NCI-H510A treated with DMSO at 0.1 percent for 48 hours (cell line): Measurements from ENCODE around the gene SMARCA4.
A peak's percentile ranks its signal among the peaks of the same experiment; 100 is the strongest.

Experiments used
- DNase-seq: peaks from one replicate; lab custom pipeline; 2025; lab: John Stamatoyannopoulos, UW

Gene SMARCA4

GRCh38 chr19:10960314-10961072 is at the start of gene SMARCA4:
SMARCA4 (plus strand) TSS chr19:10961030; CDS start chr19:10984152, 23,122 bp downstream.
- peak; percentile 98 for DNase-seq

GRCh38 chr19:10911579-10912363 is 49.1 kb upstream of the SMARCA4 start:
- DNase-seq = no peak

- no peak for DNase-seq
Measured at GRCh38 chr19:10912619-10913018, 48.2 kb upstream of the SMARCA4 start.

- DNase-seq = no peak
Measured at GRCh38 chr19:10913716-10914340, 47.0 kb upstream of the SMARCA4 start.

GRCh38 chr19:10915130-10916091 is 45.4 kb upstream of the SMARCA4 start:
- no peak for DNase-seq

GRCh38 chr19:10916602-10917001 is 44.2 kb upstream of the SMARCA4 start:
- DNase-seq = no peak

- DNase-seq = peak; percentile 33
Measured at GRCh38 chr19:10918359-10918758, 42.5 kb upstream of the SMARCA4 start.

- DNase-seq = peak; percentile 86
Measured at GRCh38 chr19:10919352-10920287, 41.2 kb upstream of the SMARCA4 start.

- no peak for DNase-seq
Measured at GRCh38 chr19:10920288-10920655, 40.6 kb upstream of the SMARCA4 start.

GRCh38 chr19:10920781-10921180 is 40.0 kb upstream of the SMARCA4 start:
- DNase-seq = no peak

- no peak for DNase-seq
Measured at GRCh38 chr19:10921199-10921909, 39.5 kb upstream of the SMARCA4 start.

- no peak for DNase-seq
Measured at GRCh38 chr19:10921910-10922637, 38.8 kb upstream of the SMARCA4 start.

- no peak for DNase-seq
Measured at GRCh38 chr19:10922638-10923014, 38.2 kb upstream of the SMARCA4 start.

- no peak for DNase-seq
Measured at GRCh38 chr19:10923260-10924112, 37.3 kb upstream of the SMARCA4 start.

GRCh38 chr19:10924597-10924996 is 36.2 kb upstream of the SMARCA4 start:
- no peak for DNase-seq

- DNase-seq = no peak
Measured at GRCh38 chr19:10927730-10928562, 32.9 kb upstream of the SMARCA4 start.
